WTC11 (cell line): Measurements from ENCODE around the gene SVIP. TPM values are rescaled to one million over a fixed set of nuclear protein-coding genes. Genes with fewer than 3 reads are reported as not detected.

Experiments used
- ATAC-seq: fragments of 200-7000 bp; cut with Tn5 transposase; 2 replicates; pipeline ENCODE4 v1.10.0; 2021; ENCODE audit warnings: mild to moderate bottlenecking, moderate library complexity
- CTCF ChIA-PET: fragments of 300-600 bp; sonication (Branson Sonifier 250); formaldehyde crosslinking; loops from one replicate; lab custom pipeline; 2021; ENCODE audit warnings: antibody characterized with exemption; lab: Charles Lee
- POLR2A ChIA-PET: fragments of 350-600 bp; sonication (Branson Sonifier 250); formaldehyde crosslinking; loops from one replicate; lab custom pipeline; 2021; ENCODE audit warnings: antibody characterized with exemption; lab: Charles Lee
- DNase-seq: peaks from one replicate; pipeline ENCODE4 v3.0.0; 2021; ENCODE audit warnings: low spot score
- H3K27ac Mint-ChIP-seq: 2 replicates; pipeline ENCODE4 v1.8.0; 2021; ENCODE audit warnings: mixed read lengths
- H3K27me3 Mint-ChIP-seq: 2 replicates; pipeline ENCODE4 v1.8.0; 2021; ENCODE audit warnings: low read depth, mild to moderate bottlenecking, moderate library complexity, mixed read lengths
- H3K36me3 Mint-ChIP-seq: 2 replicates; pipeline ENCODE4 v1.8.0; 2021; ENCODE audit warnings: mixed read lengths
- H3K4me1 Mint-ChIP-seq: 2 replicates; pipeline ENCODE4 v1.8.0; 2022; ENCODE audit warnings: mixed read lengths
- H3K4me3 Mint-ChIP-seq: 2 replicates; pipeline ENCODE4 v1.8.0; 2021; ENCODE audit warnings: mild to moderate bottlenecking, moderate library complexity, mixed read lengths
- H3K9me3 Mint-ChIP-seq: 2 replicates; pipeline ENCODE4 v1.8.0; 2021; ENCODE audit warnings: mixed read lengths
- CBFB ChIP-seq: sonication (generic); formaldehyde crosslinking; IDR thresholded peaks from 2 replicates; pipeline ENCODE4 v1.8.1; 2022; ENCODE audit warnings: mild to moderate bottlenecking, low read depth, missing genetic modification reagents
- CREB1 ChIP-seq: sonication (generic); formaldehyde crosslinking; IDR thresholded peaks from 2 replicates; pipeline ENCODE4 v1.8.0; 2023; ENCODE audit warnings: mild to moderate bottlenecking, missing genetic modification reagents
- E2F1 ChIP-seq: sonication (generic); formaldehyde crosslinking; IDR thresholded peaks from 2 replicates; pipeline ENCODE4 v1.8.0; 2022; ENCODE audit warnings: mild to moderate bottlenecking, missing genetic modification reagents
- FOXK1 ChIP-seq: sonication (generic); formaldehyde crosslinking; IDR thresholded peaks from 2 replicates; pipeline ENCODE4 v1.8.0; 2022; ENCODE audit warnings: mild to moderate bottlenecking, moderate library complexity, missing genetic modification reagents
- MAX ChIP-seq: sonication (generic); formaldehyde crosslinking; IDR thresholded peaks from 2 replicates; pipeline ENCODE4 v1.8.0; 2022; ENCODE audit warnings: mild to moderate bottlenecking, missing genetic modification reagents
- NFATC4 ChIP-seq: fragments of 250-450 bp; sonication (Bioruptor Pico); IDR thresholded peaks from 2 replicates; pipeline ENCODE4 v1.9.0; 2021; ENCODE audit warnings: mild to moderate bottlenecking
- NR2C2 ChIP-seq: sonication (generic); formaldehyde crosslinking; IDR thresholded peaks from 2 replicates; pipeline ENCODE4 v1.8.0; 2022; ENCODE audit warnings: mild to moderate bottlenecking, missing genetic modification reagents
- SOX15 ChIP-seq: fragments of 250-450 bp; sonication (Bioruptor Pico); IDR thresholded peaks from 2 replicates; pipeline ENCODE4 v1.9.0; 2021; ENCODE audit warnings: mild to moderate bottlenecking
- TEAD1 ChIP-seq: sonication (generic); formaldehyde crosslinking; IDR thresholded peaks from 2 replicates; pipeline ENCODE4 v1.8.0; 2022; ENCODE audit warnings: mild to moderate bottlenecking, missing genetic modification reagents
- ZBTB21 ChIP-seq: sonication (generic); formaldehyde crosslinking; IDR thresholded peaks from 2 replicates; pipeline ENCODE4 v1.8.1; 2023; ENCODE audit warnings: mild to moderate bottlenecking, missing genetic modification reagents, borderline replicate concordance
- ZNF281 ChIP-seq: sonication (generic); formaldehyde crosslinking; IDR thresholded peaks from 2 replicates; pipeline ENCODE4 v1.8.0; 2023; ENCODE audit warnings: mild to moderate bottlenecking, missing genetic modification reagents
- total RNA-seq: library from RNA; stranded (reverse); gene quantifications from 3 replicates; pipeline ENCODE4 v1.2.3, GENCODE V29; 2021
- TF ChIP-seq, protein P1 (sequence below): sonication (generic); formaldehyde crosslinking; IDR thresholded peaks from 2 replicates; pipeline ENCODE4 v1.8.1; 2022; ENCODE audit warnings: mild to moderate bottlenecking, missing genetic modification reagents, moderate library complexity, borderline replicate concordance
- TF ChIP-seq, protein P2 (sequence below): sonication (generic); formaldehyde crosslinking; IDR thresholded peaks from 2 replicates; pipeline ENCODE4 v1.8.1; 2022; ENCODE audit warnings: low read depth, mild to moderate bottlenecking, moderate library complexity, missing genetic modification reagents, borderline replicate concordance
- TF ChIP-seq, protein P3 (sequence below): sonication (generic); formaldehyde crosslinking; IDR thresholded peaks from 2 replicates; pipeline ENCODE4 v1.8.1; 2023; ENCODE audit warnings: mild to moderate bottlenecking, missing genetic modification reagents, moderate library complexity
- TF ChIP-seq, protein P4 (sequence below): sonication (generic); formaldehyde crosslinking; conservative IDR thresholded peaks from 2 replicates; pipeline ENCODE4 v1.8.1; 2023; ENCODE audit warnings: mild to moderate bottlenecking, low read depth, missing genetic modification reagents, moderate library complexity
- TF ChIP-seq, protein P5 (sequence below): sonication (generic); formaldehyde crosslinking; IDR thresholded peaks from 2 replicates; pipeline ENCODE4 v1.8.0; 2023; ENCODE audit warnings: missing genetic modification reagents, mild to moderate bottlenecking, borderline replicate concordance

The SVIP gene
- total RNA-seq, 1 experiment from 2014 or later = 9.1 TPM

DNA sequence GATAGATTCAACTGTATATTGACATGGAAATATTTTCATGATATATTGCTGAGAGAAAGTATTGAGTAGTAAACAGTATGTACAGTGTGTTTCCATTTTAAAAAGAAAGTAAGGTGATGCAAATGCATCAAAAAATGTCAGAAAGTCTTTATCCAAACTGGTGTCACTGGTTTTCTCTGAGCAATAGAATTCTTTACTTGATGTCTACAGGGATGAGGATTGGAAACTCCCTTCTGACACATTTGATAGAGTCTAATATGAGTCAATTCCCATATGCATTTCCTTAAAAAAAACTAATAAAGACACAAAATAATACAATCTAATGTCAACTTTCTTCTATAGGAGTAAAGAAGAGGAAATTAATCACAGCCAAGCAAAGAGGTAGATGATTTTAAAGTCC lies 49.0 kb upstream of the SVIP start:
- Mint-ChIP-seq H3K4me1 (0 out of 2 replicates have a peak, but pooled peaks cover 4% of the 10 kb centered on the region), H3K27ac (no peak overlapping the region), H3K27me3 (no peaks in the 10 kb centered on the region; the same call in 1 of the 2 replicates), H3K4me3 (no peak overlapping the region), H3K36me3 (no peaks in the 10 kb centered on the region), H3K9me3 (no peaks in the 10 kb centered on the region)
- DNase-seq (no peak), ATAC-seq (no peak)
- CTCF ChIA-PET = no interaction called here
- TF ChIP-seq TEAD1 (CRISPR knock-in tag) (no peak), SOX15 (no peak), CBFB (CRISPR knock-in tag) (no peak), ZNF281 (CRISPR knock-in tag) (no peak), CREB1 (CRISPR knock-in tag) (no peak), NR2C2 (CRISPR knock-in tag) (no peak), MAX (no peak), E2F1 (CRISPR knock-in tag) (no peak), NFATC4 (CRISPR knock-in tag) (no peak), ZBTB21 (CRISPR knock-in tag) (no peak), FOXK1 (CRISPR knock-in tag) (no peak)
- TF ChIP-seq, protein P1, sequence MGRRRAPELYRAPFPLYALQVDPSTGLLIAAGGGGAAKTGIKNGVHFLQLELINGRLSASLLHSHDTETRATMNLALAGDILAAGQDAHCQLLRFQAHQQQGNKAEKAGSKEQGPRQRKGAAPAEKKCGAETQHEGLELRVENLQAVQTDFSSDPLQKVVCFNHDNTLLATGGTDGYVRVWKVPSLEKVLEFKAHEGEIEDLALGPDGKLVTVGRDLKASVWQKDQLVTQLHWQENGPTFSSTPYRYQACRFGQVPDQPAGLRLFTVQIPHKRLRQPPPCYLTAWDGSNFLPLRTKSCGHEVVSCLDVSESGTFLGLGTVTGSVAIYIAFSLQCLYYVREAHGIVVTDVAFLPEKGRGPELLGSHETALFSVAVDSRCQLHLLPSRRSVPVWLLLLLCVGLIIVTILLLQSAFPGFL (CRISPR knock-in tag) = no peak
- TF ChIP-seq, protein P2, sequence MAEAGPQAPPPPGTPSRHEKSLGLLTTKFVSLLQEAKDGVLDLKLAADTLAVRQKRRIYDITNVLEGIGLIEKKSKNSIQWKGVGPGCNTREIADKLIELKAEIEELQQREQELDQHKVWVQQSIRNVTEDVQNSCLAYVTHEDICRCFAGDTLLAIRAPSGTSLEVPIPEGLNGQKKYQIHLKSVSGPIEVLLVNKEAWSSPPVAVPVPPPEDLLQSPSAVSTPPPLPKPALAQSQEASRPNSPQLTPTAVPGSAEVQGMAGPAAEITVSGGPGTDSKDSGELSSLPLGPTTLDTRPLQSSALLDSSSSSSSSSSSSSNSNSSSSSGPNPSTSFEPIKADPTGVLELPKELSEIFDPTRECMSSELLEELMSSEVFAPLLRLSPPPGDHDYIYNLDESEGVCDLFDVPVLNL (CRISPR knock-in tag) = no peak
- TF ChIP-seq, protein P3, sequence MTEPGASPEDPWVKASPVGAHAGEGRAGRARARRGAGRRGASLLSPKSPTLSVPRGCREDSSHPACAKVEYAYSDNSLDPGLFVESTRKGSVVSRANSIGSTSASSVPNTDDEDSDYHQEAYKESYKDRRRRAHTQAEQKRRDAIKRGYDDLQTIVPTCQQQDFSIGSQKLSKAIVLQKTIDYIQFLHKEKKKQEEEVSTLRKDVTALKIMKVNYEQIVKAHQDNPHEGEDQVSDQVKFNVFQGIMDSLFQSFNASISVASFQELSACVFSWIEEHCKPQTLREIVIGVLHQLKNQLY = no peak
- TF ChIP-seq, protein P4, sequence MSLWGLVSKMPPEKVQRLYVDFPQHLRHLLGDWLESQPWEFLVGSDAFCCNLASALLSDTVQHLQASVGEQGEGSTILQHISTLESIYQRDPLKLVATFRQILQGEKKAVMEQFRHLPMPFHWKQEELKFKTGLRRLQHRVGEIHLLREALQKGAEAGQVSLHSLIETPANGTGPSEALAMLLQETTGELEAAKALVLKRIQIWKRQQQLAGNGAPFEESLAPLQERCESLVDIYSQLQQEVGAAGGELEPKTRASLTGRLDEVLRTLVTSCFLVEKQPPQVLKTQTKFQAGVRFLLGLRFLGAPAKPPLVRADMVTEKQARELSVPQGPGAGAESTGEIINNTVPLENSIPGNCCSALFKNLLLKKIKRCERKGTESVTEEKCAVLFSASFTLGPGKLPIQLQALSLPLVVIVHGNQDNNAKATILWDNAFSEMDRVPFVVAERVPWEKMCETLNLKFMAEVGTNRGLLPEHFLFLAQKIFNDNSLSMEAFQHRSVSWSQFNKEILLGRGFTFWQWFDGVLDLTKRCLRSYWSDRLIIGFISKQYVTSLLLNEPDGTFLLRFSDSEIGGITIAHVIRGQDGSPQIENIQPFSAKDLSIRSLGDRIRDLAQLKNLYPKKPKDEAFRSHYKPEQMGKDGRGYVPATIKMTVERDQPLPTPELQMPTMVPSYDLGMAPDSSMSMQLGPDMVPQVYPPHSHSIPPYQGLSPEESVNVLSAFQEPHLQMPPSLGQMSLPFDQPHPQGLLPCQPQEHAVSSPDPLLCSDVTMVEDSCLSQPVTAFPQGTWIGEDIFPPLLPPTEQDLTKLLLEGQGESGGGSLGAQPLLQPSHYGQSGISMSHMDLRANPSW (CRISPR knock-in tag) = no peak
- TF ChIP-seq, protein P5, sequence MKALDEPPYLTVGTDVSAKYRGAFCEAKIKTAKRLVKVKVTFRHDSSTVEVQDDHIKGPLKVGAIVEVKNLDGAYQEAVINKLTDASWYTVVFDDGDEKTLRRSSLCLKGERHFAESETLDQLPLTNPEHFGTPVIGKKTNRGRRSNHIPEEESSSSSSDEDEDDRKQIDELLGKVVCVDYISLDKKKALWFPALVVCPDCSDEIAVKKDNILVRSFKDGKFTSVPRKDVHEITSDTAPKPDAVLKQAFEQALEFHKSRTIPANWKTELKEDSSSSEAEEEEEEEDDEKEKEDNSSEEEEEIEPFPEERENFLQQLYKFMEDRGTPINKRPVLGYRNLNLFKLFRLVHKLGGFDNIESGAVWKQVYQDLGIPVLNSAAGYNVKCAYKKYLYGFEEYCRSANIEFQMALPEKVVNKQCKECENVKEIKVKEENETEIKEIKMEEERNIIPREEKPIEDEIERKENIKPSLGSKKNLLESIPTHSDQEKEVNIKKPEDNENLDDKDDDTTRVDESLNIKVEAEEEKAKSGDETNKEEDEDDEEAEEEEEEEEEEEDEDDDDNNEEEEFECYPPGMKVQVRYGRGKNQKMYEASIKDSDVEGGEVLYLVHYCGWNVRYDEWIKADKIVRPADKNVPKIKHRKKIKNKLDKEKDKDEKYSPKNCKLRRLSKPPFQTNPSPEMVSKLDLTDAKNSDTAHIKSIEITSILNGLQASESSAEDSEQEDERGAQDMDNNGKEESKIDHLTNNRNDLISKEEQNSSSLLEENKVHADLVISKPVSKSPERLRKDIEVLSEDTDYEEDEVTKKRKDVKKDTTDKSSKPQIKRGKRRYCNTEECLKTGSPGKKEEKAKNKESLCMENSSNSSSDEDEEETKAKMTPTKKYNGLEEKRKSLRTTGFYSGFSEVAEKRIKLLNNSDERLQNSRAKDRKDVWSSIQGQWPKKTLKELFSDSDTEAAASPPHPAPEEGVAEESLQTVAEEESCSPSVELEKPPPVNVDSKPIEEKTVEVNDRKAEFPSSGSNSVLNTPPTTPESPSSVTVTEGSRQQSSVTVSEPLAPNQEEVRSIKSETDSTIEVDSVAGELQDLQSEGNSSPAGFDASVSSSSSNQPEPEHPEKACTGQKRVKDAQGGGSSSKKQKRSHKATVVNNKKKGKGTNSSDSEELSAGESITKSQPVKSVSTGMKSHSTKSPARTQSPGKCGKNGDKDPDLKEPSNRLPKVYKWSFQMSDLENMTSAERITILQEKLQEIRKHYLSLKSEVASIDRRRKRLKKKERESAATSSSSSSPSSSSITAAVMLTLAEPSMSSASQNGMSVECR (CRISPR knock-in tag) = no peak
- POLR2A ChIA-PET = no interaction called here
